ENCODE results near the gene GXYLT1. TPM values are rescaled to one million over a fixed set of nuclear protein-coding genes. Genes with fewer than 3 reads are reported as not detected.

The GXYLT1 gene
- total and polyA plus RNA-seq, 2 donors (not counting 3 experiments of a cell fraction or from before 2014, with no cell fraction given), result 6.8 to 23.0 TPM

- TF ChIP-seq GATA2 (IDR thresholded peaks at IDR 0.05; ENCODE audit: insufficient read depth, insufficient read length, low read depth, low read length) (no peak), CTCF (IDR thresholded peaks at IDR 0.05; ENCODE audit: extremely low read depth in 1 of 2, insufficient read depth in 1 of 2, low read depth in 1 of 2, low read length in 2 of 2) (no peak), MYC (IDR thresholded peaks at IDR 0.05; ENCODE audit: low read depth, low read length) (no peak), JUN (IDR thresholded peaks at IDR 0.05; ENCODE audit: borderline replicate concordance, insufficient read depth, insufficient read length, low read depth) (no peak), EZH2 (IDR thresholded peaks at IDR 0.05; ENCODE audit: borderline replicate concordance, low read depth, low read length, severe bottlenecking) (no peak), POLR2AphosphoS5 (IDR thresholded peaks at IDR 0.05; ENCODE audit: insufficient read depth, low read depth, low read length) (no peak), FOS (IDR thresholded peaks at IDR 0.05; ENCODE audit: borderline replicate concordance, insufficient read depth, low read length) (no peak), MAX (IDR thresholded peaks at IDR 0.05; ENCODE audit: insufficient read depth, insufficient read length) (no peak), POLR2A (IDR thresholded peaks at IDR 0.05; ENCODE audit: low read depth, low read length) (no peak)
- no peak overlapping the region for H3K9ac ChIP-seq (replicated peaks; ENCODE audit: extremely low read depth, insufficient read depth, low read length)
- no peak overlapping the region for H3K4me3 ChIP-seq (replicated peaks in 1 of 3; ENCODE audit: insufficient read depth in 1 of 3, low read depth in 1 of 3, low read length in 3 of 3)
- no peak for FAIRE-seq
- H4K20me1 ChIP-seq (replicated peaks; ENCODE audit: control insufficient read depth, extremely low read depth, insufficient read depth, low read length), result no peaks in the 10 kb centered on the region
- H3K79me2 ChIP-seq (ENCODE audit: control insufficient read depth, insufficient read depth, low read length), result no peaks in the 10 kb centered on the region
- H3K9me3 ChIP-seq (replicated peaks; ENCODE audit: control insufficient read depth, insufficient read depth, low read length), result no peaks in the 10 kb centered on the region
- BruUV-seq (replicated peaks), result no TSS peak
- ChIA-PET CTCF (no interaction called here), POLR2A (no interaction called here)
- H3K4me2 ChIP-seq (ENCODE audit: insufficient read depth, low read length), result no peak overlapping the region
- H3K36me3 ChIP-seq (ENCODE audit: control insufficient read depth in 2 of 2, extremely low read depth in 1 of 2, insufficient read depth in 2 of 2, low read length in 2 of 2), result peaks cover 0 to 4% of the 10 kb centered on the region in 2 experiments
- no peaks in the 10 kb centered on the region for H3K9me1 ChIP-seq (replicated peaks; ENCODE audit: control insufficient read depth, extremely low read depth, insufficient read depth, low read length)
- H3K27me3 ChIP-seq (ENCODE audit: control insufficient read depth in 2 of 2, insufficient read depth in 2 of 2, low read length in 2 of 2), result no peaks in the 10 kb centered on the region
- H3K4me1 ChIP-seq (ENCODE audit: control insufficient read depth, extremely low read depth, insufficient read depth, low read length), result no peaks in the 10 kb centered on the region
- dilution Hi-C loops (cut with MboI; ENCODE audit: extremely low pct_ligation_motif_present, low sequenced_read_pairs), result no loop called here
- DNase-seq (ENCODE audit: low read depth, low spot score), result no peak
- no peak overlapping the region for H3K27ac ChIP-seq (ENCODE audit: insufficient read depth, low read depth, low read length)
- no peak overlapping the region for H2AFZ ChIP-seq (ENCODE audit: low read depth, low read length)
- intact Hi-C loops (cut with micrococcal nuclease), result no loop called here
Observed at GRCh38 chr12:42180990-42181596, 36.4 kb upstream of the GXYLT1 start.
